NCI-H510A (cell line): Measurements from ENCODE around the gene MTAP.
A peak's percentile ranks its signal among the peaks of the same experiment; 100 is the strongest.

Source experiments
- DNase-seq: peaks from one replicate; lab custom pipeline; 2025; lab: John Stamatoyannopoulos, UW

MTAP gene

GRCh38 chr9:21969951-21970799 is 167.7 kb downstream of the MTAP start:
- no peak for DNase-seq

GRCh38 chr9:21970800-21971640 is 168.6 kb downstream of the MTAP start:
- no peak for DNase-seq

GRCh38 chr9:21972361-21972760 is 169.9 kb downstream of the MTAP start:
- DNase-seq = no peak

- DNase-seq = no peak
These were observed 171.9 kb downstream of the MTAP start for GRCh38 chr9:21974343-21974721.

- DNase-seq = peak; percentile 74
These were observed 172.4 kb downstream of the MTAP start for GRCh38 chr9:21974722-21975409.

GRCh38 chr9:21976334-21976875 is 174.0 kb downstream of the MTAP start:
- DNase-seq = no peak

- DNase-seq = no peak
These were observed 180.0 kb downstream of the MTAP start for GRCh38 chr9:21982391-21982790.

GRCh38 chr9:21982861-21983560 is 180.6 kb downstream of the MTAP start:
- no peak for DNase-seq

- no peak for DNase-seq
These were observed 181.1 kb downstream of the MTAP start for GRCh38 chr9:21983561-21983935.

- DNase-seq = no peak
These were observed 181.7 kb downstream of the MTAP start for GRCh38 chr9:21984101-21984500.

GRCh38 chr9:21985964-21986667 is 183.7 kb downstream of the MTAP start:
- DNase-seq = no peak
